GM10248 (cell line): ENCODE results near the gene CCDC78.
"Not testable (repeated sequence)": the region's sequence is repeated elsewhere in the genome, so short reads cannot be mapped to it uniquely, and the experiment has no call there.

Source experiments
- CTCF ChIA-PET: fragments of 300-600 bp; sonication (Branson Sonifier 250); formaldehyde crosslinking; extraction: SDS; loops from one replicate; lab custom pipeline; 2021; ENCODE audit warnings: antibody characterized with exemption; lab: Yijun Ruan, JAX
- POLR2A ChIA-PET: fragments of 350-650 bp; sonication (Branson Sonifier 250); formaldehyde crosslinking; extraction: SDS; loops from one replicate; lab custom pipeline; 2020; ENCODE audit warnings: antibody characterized with exemption; lab: Yijun Ruan, JAX
- DNase-seq: peaks from one replicate; pipeline ENCODE4 v3.0.0; 2012; ENCODE audit errors: extremely low spot score
- CTCF ChIP-seq: IDR thresholded peaks from 2 replicates; pipeline ENCODE4 v1.5.1; 2012; ENCODE audit warnings: mild to moderate bottlenecking, low read depth; ENCODE audit errors: extremely low read depth, missing control alignments, control extremely low read depth

Gene CCDC78

GRCh38 chr16:745739-746138, 19.5 kb upstream of the CCDC78 start:
- POLR2A ChIA-PET = no interaction called here
- CTCF ChIA-PET = interaction anchor here (1.0 to 1.4 kb wide), 3 partner anchors 10 to 357 kb away, joined by 3 to 4 read pairs (median 3); no protein-coding TSS in a partner anchor
- DNase-seq = peak; percentile 71
- peak; percentile 44 for TF ChIP-seq CTCF

- TF ChIP-seq CTCF = no peak
- POLR2A ChIA-PET = no interaction called here
- DNase-seq = no peak
- CTCF ChIA-PET = interaction anchor here (1.0 to 5.0 kb wide), 4 partner anchors 24 to 41 kb away, joined by 4 to 15 read pairs (median 6); partner anchors contain the start of gene ANTKMT
Measured at GRCh38 chr16:743794-744500, 17.7 kb upstream of the CCDC78 start.

DNA sequence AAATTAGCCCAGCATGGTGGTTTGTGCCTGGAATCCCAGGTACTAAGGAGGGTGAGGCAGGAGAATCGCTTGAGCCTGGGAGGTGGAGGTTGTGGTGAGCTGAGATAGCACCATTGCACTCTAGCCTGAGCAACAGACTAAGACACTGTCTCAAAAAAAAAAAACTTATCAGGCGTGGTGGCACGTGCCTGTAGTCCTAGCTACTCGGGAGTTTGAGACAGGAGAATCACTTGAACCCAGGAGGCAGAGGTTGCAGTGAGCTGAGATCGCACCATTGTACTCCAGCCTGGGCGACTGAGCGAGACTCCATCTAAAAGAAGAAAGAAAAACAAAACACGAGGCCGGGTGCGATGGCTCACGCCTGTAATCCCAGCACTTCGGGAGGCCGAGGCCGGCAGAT, 16.7 kb upstream of the CCDC78 start:
- DNase-seq, POLR2A ChIA-PET: not testable (repeated sequence)
- CTCF ChIA-PET = interaction anchor here (1.0 to 5.0 kb wide), 5 partner anchors 13 to 42 kb away, joined by 4 to 15 read pairs (median 6); partner anchors contain the start of gene ANTKMT

DNA sequence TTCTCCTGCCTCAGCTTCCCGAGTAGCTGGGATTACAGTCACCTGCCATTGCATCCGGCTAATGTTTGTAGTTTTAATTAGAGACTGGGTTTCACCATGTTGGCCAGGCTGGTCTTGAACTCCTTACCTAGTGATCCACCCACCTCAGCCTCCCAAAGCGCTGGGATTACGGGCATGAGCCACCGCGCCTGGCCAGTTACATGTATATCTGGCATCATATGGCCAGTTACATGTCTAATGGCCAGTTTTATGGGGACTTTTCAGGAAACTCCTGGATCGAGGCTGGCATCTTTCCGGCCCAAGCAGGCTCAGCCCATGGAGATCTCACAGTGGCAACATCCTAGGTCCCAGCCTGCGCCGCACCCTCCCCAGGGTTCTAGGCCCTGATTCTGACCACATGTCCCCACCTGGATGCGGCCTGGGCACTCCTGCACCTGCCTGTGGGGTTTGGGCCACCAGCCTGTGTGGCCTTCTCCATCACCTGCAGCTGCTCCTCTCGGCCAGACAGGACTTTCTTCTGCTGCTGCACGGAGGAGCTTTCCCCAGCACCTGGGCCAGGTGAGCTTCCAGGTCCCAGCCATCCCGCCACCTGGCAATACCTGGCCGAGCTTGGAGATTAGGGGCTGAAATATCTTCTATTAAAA, 15.9 kb upstream of the CCDC78 start:
- TF ChIP-seq CTCF = no peak
- CTCF ChIA-PET = interaction anchor here (0.8 to 5.0 kb wide), 5 partner anchors 12 to 43 kb away, joined by 3 to 15 read pairs (median 6); no protein-coding TSS in a partner anchor
- DNase-seq = no peak
- POLR2A ChIA-PET = interaction anchor here (0.7 kb wide), 1 partner anchor 314 kb away, joined by 5 read pairs; no protein-coding TSS in a partner anchor

GRCh38 chr16:740764-741505, 14.7 kb upstream of the CCDC78 start, which contains the start of gene CIAO3:
TSS of gene CIAO3 (minus strand) at chr16:740997. CDS start at chr16:740985, 12 bp downstream.
- POLR2A ChIA-PET = interaction anchor here (0.7 kb wide), 1 partner anchor 1413 kb away, joined by 3 read pairs; no protein-coding TSS in a partner anchor
- peak; percentile 96 for TF ChIP-seq CTCF
- peak; percentile 95 for DNase-seq
- CTCF ChIA-PET = interaction anchor here (0.7 to 5.0 kb wide), 14 partner anchors 9 to 63 kb away, joined by 3 to 15 read pairs (median 6); partner anchors contain the start of genes CHTF18, METRN and RPUSD1

GRCh38 chr16:740459-740763, 14.2 kb upstream of the CCDC78 start:
- no peak for TF ChIP-seq CTCF
- CTCF ChIA-PET = interaction anchor here (0.7 to 5.0 kb wide), 12 partner anchors 9 to 64 kb away, joined by 3 to 15 read pairs (median 6); partner anchors contain the start of genes CHTF18, METRN and RPUSD1
- DNase-seq = no peak
- POLR2A ChIA-PET = no interaction called here
